BLaER1 (cell line): ENCODE measurements around the gene ACTR8.
A peak's percentile ranks its signal among the peaks of the same experiment; 100 is the strongest.

Experiments used
- H3K27ac ChIP-seq: shearing (Covaris generic); formaldehyde crosslinking; 2 replicates; pipeline ENCODE4 v1.8.1; 2022
- H3K27me3 ChIP-seq: shearing (Covaris generic); formaldehyde crosslinking; 2 replicates; pipeline ENCODE4 v1.8.1; 2022
- H3K36me3 ChIP-seq: shearing (Covaris generic); formaldehyde crosslinking; 2 replicates; pipeline ENCODE4 v1.8.1; 2022
- H3K4me1 ChIP-seq: shearing (Covaris generic); formaldehyde crosslinking; 2 replicates; pipeline ENCODE4 v1.8.1; 2022
- H3K4me2 ChIP-seq: shearing (Covaris generic); formaldehyde crosslinking; 2 replicates; pipeline ENCODE4 v1.8.1; 2022
- H3K4me3 ChIP-seq: shearing (Covaris generic); formaldehyde crosslinking; 2 replicates; pipeline ENCODE4 v1.8.1; 2022
- H3K9ac ChIP-seq: shearing (Covaris generic); formaldehyde crosslinking; 2 replicates; pipeline ENCODE4 v1.8.1; 2022
- H3K9me3 ChIP-seq: shearing (Covaris generic); formaldehyde crosslinking; 2 replicates; pipeline ENCODE4 v1.8.1; 2022
- H4K20me1 ChIP-seq: shearing (Covaris generic); formaldehyde crosslinking; 2 replicates; pipeline ENCODE4 v1.8.1; 2022
- Cebpa-rat ChIP-seq: shearing (Covaris generic); IDR thresholded peaks from 2 replicates; pipeline ENCODE4 v1.8.1; 2022

The ACTR8 gene

DNA sequence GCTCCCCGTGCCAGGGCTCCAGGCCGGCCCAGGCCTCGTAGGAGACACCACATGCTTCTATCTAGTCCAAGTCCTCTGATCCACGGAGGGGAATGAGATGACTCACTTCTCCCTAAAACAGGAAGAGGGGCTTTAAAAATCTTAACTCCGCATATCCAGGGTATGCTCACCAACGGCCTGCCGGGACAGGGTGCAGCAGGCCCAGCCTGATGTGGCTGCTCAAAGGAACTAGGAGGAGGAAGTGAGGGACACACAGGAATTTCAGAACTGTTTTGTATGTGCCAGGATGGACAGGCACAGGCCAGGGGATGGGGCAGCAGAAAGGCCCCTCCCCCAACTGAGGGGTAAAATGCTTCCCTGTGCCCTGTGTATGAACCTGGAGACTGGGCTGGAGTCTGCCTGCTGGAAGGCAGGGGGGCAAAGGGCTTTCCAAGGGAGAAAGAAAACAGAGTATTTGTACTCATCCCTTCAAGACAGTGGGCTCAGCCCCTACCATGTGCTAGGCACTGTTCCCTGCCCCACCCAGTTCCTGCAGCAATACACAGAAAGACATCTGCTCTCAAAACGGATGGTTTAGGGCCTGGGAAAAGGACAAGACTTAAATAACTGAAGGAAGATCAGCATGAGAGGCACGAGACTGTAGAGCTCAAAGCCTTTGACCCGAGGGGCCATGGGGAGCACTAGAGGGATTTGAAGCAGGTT lies 57.8 kb downstream of the ACTR8 start:
- no peaks in the 10 kb centered on the region for H3K27me3 ChIP-seq
- H3K4me2 ChIP-seq = no peak overlapping the region
- no peaks in the 10 kb centered on the region for H3K9me3 ChIP-seq
- H3K4me1 ChIP-seq = peaks cover 6% of the 10 kb centered on the region; the same call in 1 of the 2 replicates
- no peak overlapping the region for H3K27ac ChIP-seq
- no peak overlapping the region for H3K4me3 ChIP-seq
- no peak for TF ChIP-seq Cebpa-rat
- no peaks in the 10 kb centered on the region for H3K36me3 ChIP-seq
- H3K9ac ChIP-seq = no peak overlapping the region
- no peaks in the 10 kb centered on the region for H4K20me1 ChIP-seq

DNA sequence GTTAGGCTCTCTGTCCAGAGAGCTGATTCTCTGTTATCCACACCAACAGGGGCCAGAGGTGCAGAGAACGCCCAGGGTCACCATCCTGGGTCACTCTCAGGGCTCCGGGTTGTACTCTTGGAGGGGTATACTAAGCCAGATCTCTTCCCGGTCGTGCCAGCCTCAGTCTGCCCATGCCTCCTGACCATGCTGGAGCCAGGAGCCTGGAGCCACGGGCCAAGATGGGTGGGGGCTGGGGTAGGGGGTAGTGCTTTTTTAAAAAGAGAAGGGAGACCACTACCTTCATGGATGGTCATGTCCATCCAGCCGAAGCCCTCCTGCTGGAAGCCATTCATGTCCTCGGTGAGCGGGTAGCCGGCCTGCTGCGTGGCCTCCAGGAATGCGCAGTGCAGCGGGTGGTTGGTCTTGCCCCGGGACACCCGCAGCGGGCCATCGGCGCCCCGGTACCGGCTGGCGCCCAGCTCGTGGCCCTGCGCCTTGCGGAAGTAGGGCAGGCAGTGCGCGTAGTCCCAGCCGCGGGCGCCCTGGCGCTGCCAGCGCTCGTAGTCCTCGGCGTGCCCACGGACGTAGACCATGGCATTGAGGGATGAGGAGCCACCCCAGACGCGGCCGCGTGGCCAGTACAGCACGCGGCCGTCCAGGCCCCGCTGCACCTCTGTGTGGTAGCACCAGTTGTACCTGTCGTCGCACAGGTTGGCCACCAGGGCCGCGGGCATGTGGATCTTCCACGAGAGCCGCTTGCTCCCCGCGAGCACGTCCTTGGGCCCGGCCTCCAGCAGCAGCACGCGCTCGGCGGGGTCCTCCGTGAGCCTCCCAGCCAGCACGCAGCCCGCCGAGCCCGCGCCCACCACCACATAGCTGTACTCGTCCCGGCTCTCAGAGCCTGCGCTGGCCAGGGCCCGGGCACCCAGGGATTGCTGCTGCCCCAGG lies 58.7 kb downstream of the ACTR8 start:
- Histone ChIP-seq H3K4me3 (no peak overlapping the region), H3K27ac (no peak overlapping the region), H3K36me3 (no peaks in the 10 kb centered on the region), H3K27me3 (no peaks in the 10 kb centered on the region), H3K9me3 (no peaks in the 10 kb centered on the region), H3K4me1 (peaks cover 6% of the 10 kb centered on the region; the same call in 1 of the 2 replicates), H4K20me1 (no peaks in the 10 kb centered on the region), H3K4me2 (no peak overlapping the region), H3K9ac (no peak overlapping the region)
- no peak for TF ChIP-seq Cebpa-rat

DNA sequence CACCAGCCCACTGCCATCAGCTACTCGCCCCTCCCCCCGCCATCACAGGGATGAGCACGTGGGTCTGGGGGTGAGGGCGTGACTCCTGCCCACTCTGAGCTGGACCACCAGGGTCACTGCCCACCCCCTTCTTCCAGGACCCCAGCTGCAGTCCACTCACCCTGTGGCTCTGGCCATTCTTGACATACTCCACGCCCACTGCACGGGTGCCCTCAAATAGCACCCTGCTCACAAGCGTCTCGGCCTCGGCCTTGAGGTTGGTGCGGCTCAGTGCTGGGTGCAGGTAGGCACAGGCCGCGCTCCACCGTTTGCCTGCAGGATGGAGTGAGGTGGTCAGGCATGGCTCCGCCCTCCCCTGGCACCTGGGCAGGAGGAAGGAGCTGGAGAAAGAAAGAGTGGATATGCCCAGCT lies 59.6 kb downstream of the ACTR8 start:
- Histone ChIP-seq H3K27ac (no peak overlapping the region), H3K36me3 (no peaks in the 10 kb centered on the region), H3K27me3 (no peaks in the 10 kb centered on the region), H3K9ac (no peak overlapping the region), H3K9me3 (no peaks in the 10 kb centered on the region), H3K4me3 (no peak overlapping the region), H3K4me2 (no peak overlapping the region), H4K20me1 (no peaks in the 10 kb centered on the region), H3K4me1 (peaks cover 6% of the 10 kb centered on the region; the same call in 1 of the 2 replicates)
- TF ChIP-seq Cebpa-rat = no peak

DNA sequence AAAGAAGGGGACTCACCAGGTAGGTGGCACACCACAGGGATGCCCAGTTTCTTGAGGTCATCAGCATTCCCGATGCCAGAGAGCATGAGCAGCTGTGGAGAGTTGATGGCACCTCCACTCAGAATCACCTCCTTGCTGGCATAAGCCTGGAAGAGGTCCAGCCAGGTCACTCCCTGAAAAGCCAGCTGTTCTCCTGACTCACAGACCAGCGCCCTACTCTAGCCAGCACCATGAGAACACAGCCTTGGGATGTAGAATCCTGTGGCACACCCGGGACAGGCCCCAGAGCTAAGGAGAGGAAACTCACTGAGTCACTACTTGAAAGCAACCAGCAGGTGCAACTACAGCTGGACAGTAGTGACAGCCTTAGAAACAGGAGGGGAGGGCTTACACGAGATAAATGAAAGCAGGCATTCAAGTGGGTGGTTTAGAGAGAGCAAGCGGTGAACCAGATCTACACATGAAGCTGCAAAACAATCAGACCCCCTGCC lies 60.3 kb downstream of the ACTR8 start:
- Histone ChIP-seq H3K36me3 (no peaks in the 10 kb centered on the region), H3K27me3 (no peaks in the 10 kb centered on the region), H3K4me3 (no peak overlapping the region), H3K4me2 (no peak overlapping the region), H3K4me1 (peaks cover 6% of the 10 kb centered on the region; the same call in 1 of the 2 replicates), H3K9me3 (no peaks in the 10 kb centered on the region), H3K27ac (no peak overlapping the region), H4K20me1 (no peaks in the 10 kb centered on the region), H3K9ac (no peak overlapping the region)
- no peak for TF ChIP-seq Cebpa-rat

DNA sequence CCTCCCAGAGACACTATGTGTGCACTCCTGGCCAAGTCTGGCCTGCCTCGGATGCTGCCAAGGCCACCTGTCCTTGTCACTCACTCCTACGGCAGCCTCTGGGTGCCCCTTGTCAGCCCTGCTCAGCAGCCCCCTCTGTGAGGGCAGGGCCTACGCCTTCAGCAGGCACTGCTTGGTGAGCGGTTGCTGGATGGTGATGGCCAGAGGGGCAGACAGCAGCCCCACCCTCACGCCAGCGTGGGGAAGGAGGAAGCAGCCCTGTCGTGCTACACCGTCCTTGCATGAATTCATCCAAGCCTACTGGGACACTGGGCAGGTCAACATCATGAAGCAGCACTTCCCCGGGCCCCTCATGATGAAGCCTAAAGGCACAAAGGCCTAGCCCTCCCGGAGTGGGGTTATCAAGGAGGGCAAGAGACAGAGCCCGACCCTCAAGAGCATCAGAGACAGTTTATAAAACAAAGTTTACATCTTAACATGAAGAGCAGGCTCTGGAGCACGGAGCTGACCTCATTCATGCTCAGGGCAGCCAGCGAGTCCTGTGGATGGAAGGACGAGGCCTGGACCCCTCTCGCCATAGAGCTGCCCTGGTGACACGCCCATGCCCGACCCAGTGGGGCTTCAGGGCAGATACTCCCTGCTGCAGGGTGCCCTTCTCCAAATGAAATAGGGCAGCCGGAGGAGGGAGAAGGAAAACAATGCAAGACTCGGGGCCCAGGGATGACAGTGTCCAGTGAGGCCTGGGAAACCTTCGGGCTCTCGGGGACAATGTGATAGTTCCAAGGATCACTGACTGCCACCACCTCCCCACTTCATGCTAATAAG lies 61.0 kb downstream of the ACTR8 start:
- Histone ChIP-seq H3K36me3 (no peaks in the 10 kb centered on the region), H3K4me1 (peaks cover 6% of the 10 kb centered on the region; the same call in 1 of the 2 replicates), H4K20me1 (no peaks in the 10 kb centered on the region), H3K9ac (no peak overlapping the region), H3K27ac (no peak overlapping the region), H3K4me2 (peak overlapping the region; percentile 17; the same call in 1 of the 2 replicates), H3K9me3 (no peaks in the 10 kb centered on the region), H3K27me3 (no peaks in the 10 kb centered on the region), H3K4me3 (no peak overlapping the region)
- no peak for TF ChIP-seq Cebpa-rat

DNA sequence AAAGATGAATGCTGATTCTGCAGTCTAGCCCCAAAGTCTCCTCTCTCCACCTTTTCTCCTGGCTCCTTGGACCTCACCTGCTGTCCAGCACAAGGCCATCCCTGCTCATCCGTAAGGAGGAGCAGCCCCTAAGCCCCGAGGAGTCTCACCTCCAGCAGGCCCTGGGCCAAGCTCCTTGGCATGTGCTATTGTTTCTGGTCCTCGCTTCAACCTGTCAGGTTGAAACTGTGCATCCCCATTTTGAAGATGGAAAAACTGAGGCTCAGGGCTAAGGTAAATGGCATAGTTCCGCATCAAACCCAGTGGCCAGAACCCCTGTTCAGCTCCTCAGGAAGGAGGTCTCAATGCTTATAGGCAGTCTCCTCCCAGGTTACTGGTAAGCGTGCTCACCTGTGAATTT lies 61.9 kb downstream of the ACTR8 start:
- Histone ChIP-seq H4K20me1 (no peaks in the 10 kb centered on the region), H3K27me3 (no peaks in the 10 kb centered on the region), H3K36me3 (no peaks in the 10 kb centered on the region), H3K27ac (no peak overlapping the region), H3K4me2 (no peak overlapping the region), H3K4me3 (no peak overlapping the region), H3K4me1 (peaks cover 6% of the 10 kb centered on the region; the same call in 1 of the 2 replicates), H3K9me3 (no peaks in the 10 kb centered on the region), H3K9ac (no peak overlapping the region)
- TF ChIP-seq Cebpa-rat = no peak

DNA sequence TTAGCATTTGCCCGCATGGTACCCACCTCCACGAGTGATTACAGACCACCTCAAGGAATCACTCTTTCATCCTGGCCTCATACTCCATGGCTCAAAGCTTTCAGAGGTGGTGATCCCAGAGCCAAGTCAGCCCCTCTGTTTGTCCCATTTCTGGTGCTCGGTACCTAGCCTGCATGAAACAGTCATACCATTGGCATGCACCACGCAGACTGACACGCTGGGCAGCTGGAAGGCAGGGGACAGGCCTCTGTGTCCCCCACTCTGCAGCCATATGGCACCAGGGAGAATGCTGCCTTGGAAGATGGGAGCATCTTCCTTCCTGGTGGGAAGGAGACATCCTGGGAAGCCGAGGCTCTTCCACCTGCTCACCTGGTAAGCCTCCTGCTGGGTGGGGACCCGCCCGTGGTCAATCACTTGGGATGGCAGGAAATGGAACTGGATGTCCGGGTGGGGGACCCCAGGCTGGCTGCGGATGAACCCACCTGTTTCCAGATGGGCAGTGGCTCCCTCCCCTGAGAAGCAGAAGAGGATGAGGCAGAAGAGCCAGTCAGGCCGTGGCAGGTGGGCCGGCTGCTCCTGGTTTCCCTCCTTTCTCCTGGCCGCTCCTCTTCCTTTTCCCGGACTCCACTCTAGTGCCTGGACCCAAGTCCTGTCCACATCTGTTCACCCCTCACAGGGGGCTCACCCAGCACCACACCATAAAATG lies 62.6 kb downstream of the ACTR8 start:
- no peak for TF ChIP-seq Cebpa-rat
- H4K20me1 ChIP-seq = no peaks in the 10 kb centered on the region
- H3K4me3 ChIP-seq = no peak overlapping the region
- no peaks in the 10 kb centered on the region for H3K9me3 ChIP-seq
- H3K4me2 ChIP-seq = no peak overlapping the region
- no peaks in the 10 kb centered on the region for H3K36me3 ChIP-seq
- no peak overlapping the region for H3K27ac ChIP-seq
- peaks cover 9% of the 10 kb centered on the region; the same call in 1 of the 2 replicates for H3K4me1 ChIP-seq
- H3K27me3 ChIP-seq = no peaks in the 10 kb centered on the region
- no peak overlapping the region for H3K9ac ChIP-seq

DNA sequence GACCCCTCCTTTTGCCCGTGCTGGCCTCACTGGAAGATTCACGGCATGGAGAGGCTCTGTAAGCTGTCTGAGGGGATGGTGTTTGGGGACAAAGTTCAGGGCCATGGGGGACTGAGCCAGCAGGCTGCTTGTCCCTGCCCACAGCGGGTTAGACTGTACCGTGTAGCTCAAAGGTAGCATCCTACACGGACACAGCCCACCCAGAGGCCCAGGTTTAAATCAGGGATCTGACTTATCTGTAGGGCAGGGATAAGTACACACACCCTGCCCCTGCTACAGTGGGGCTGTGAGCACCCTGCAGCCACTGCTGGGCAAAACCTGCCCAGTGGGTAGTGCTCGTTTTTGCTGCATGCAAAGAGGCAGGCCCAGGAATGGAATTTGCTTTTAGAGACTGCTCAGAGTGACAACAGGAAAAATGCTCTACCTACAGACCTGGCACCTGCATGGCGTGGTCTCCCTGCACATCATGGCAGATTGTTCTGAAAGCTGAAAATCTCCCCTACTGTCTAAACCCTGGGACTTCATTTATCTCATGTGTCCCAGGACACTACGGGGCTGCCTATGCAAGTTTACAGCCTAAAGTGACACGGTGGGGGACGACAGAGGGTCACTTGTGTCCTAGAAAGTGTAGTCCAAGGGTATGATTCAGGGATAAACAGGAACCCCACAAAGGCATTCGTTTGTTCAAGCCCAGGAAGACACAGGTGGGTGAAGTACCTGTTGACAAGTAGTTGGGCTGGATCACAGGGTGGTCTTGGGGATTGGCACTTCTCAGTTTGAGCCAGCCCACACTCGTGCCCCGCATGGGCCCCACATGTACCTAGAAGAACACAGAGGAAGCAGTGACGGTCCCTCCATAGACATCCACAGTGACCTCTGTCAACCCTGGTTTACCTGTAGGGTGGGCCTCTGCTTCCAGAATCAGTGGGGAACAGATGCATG lies 63.5 kb downstream of the ACTR8 start:
- no peak overlapping the region for H3K27ac ChIP-seq
- no peaks in the 10 kb centered on the region for H3K36me3 ChIP-seq

More for the DNA sequence above, 63.5 kb downstream of the ACTR8 start:
- Histone ChIP-seq H3K9me3 (no peaks in the 10 kb centered on the region), H3K4me3 (no peak overlapping the region), H4K20me1 (no peaks in the 10 kb centered on the region), H3K4me2 (no peak overlapping the region), H3K4me1 (peaks cover 11% of the 10 kb centered on the region; the same call in 1 of the 2 replicates), H3K27me3 (no peaks in the 10 kb centered on the region), H3K9ac (no peak overlapping the region)
- no peak for TF ChIP-seq Cebpa-rat
